AG10803 (cell line): ENCODE data around the gene FGFR2.

Experiments
- DNase-seq: peaks from one replicate; pipeline ENCODE4 v3.0.0; 2010; ENCODE audit warnings: low read depth
- H3K4me3 ChIP-seq: 2 replicates; pipeline ENCODE4 v1.5.1; 2011; ENCODE audit warnings: mild to moderate bottlenecking, low read length, control low read depth
- TF ChIP-seq, protein P1 (sequence below): conservative IDR thresholded peaks from 2 replicates; pipeline ENCODE4 v1.5.1; 2011; ENCODE audit warnings: mild to moderate bottlenecking, low read length, control low read depth, inconsistent platforms

FGFR2 gene

DNA sequence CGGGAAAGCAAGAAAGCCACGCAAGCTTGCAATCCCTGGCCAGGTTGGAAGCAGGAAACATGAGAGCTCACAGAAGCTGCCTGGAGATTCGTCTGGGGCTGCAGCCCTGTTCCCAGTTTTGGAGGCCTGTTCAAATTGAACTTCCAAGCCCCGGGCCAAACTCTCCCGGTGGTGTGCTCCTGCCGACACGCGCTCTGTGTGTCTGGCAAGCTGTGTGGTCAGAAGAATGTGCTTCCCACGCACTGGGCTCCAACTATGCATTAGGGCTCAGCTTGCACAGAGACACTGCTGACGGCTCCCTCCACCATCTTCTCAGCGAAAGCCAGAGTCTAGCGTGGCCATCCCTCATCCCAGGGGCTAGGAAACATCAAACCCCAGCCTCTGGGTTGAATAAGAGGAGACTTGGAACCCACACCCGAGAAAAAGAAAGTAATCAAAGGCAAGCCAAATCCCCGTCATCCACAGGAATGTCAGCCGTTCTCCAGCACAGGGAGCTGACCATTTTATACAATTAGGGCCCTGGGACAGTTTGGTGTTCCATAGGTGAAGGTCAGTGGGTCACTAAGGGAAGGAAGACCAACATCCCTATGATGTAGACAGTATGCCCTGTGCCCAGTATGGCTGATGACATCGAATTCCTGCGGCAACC is 107.2 kb downstream of the FGFR2 start:
- no peak overlapping the region for H3K4me3 ChIP-seq
- TF ChIP-seq, protein P1, sequence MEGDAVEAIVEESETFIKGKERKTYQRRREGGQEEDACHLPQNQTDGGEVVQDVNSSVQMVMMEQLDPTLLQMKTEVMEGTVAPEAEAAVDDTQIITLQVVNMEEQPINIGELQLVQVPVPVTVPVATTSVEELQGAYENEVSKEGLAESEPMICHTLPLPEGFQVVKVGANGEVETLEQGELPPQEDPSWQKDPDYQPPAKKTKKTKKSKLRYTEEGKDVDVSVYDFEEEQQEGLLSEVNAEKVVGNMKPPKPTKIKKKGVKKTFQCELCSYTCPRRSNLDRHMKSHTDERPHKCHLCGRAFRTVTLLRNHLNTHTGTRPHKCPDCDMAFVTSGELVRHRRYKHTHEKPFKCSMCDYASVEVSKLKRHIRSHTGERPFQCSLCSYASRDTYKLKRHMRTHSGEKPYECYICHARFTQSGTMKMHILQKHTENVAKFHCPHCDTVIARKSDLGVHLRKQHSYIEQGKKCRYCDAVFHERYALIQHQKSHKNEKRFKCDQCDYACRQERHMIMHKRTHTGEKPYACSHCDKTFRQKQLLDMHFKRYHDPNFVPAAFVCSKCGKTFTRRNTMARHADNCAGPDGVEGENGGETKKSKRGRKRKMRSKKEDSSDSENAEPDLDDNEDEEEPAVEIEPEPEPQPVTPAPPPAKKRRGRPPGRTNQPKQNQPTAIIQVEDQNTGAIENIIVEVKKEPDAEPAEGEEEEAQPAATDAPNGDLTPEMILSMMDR: no peak
- peak; percentile 13 for DNase-seq

DNA sequence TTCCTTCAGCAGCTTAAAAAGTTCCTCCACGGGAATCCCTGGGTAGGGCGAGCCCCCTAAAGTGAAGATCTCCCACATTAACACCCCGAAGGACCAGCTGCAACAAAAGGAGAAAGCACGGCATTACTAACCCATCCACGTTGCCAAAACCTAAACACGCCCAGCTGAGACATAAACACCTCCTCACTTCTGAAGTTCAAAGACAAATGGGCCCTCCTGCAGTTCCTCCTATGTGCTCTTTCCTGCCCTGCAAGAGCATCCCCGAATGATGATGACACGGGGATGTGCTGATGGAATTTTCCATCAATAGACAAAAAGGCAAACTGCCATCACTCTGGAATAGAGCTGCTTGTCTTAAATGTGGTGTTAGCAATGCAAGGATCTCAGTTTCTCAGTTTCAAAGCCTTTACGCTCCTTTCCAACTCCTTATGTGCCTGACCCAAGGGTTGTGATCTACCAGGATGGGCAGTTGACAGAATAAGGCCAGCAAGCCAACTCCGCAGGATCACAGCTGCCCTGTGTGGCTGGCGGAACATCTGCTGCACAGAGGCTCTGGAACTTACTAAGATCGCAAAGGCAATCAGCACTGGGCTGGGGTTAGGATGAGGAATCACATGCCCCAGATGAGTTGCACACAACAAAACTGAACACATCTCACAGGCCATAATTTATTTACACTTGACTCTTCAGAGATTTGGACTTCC is 112.7 kb downstream of the FGFR2 start:
- H3K4me3 ChIP-seq: no peak overlapping the region
- no peak for DNase-seq
- TF ChIP-seq, protein P1: no peak

DNA sequence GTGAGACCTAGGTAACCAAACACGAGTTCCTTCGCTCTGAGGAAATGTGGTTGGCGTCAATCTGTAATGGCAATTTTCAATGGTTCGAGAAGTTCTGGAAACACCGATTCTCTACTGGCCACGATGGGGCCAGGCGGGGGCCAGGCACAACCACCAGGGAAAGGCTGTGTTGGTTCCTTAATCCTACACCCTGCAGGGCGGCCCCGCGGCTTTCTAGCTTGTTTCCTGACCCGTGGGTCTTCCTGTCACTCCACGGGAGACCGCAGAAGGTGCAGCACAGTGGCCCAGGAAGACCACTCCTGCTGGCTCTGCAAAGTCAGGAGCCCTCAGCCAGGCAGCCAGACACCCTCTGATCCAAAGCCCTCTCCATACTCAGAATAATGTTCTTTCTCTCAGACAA is 113.4 kb downstream of the FGFR2 start:
- no peak for DNase-seq
- TF ChIP-seq, protein P1: no peak
- H3K4me3 ChIP-seq: no peak overlapping the region

DNA sequence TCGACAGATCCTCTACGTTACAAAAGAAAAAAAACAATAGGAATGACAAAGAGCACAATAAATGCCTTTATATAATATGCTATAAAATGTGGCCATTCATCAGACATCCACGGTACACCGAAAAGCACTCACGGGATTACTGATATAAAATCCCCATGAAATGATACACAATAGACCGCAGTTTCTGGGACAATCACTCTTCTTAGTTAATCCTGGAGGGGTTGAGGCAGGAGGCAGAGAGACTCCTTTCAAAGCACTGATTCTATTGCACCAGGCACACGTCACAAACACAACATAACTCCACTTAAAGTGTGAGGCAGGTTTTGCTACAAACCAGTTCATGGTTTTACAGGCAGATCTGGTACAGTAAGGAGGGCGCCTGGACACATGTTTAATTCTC is 113.8 kb downstream of the FGFR2 start:
- TF ChIP-seq, protein P1: no peak
- no peak for DNase-seq
- H3K4me3 ChIP-seq: no peak overlapping the region

DNA sequence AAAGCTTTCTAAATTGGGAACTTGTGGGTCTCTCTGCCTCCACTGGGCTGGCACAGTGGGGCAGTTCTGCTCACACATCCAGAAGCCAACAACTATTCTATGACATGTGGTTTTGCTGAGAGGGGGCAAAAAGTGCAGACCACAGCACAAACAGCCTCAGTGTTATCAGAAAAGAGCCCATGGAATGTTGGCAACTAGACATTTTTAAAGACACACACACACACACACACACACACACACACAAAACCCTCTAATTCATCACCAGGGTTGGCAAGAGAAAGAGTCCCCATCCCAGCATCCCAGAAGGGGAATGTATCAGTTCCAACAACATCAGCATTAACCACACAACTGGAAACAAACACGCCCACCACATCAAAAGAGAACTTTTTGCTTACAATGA is 117.1 kb downstream of the FGFR2 start:
- H3K4me3 ChIP-seq: no peak overlapping the region
- TF ChIP-seq, protein P1: no peak
- peak; percentile 6 for DNase-seq

DNA sequence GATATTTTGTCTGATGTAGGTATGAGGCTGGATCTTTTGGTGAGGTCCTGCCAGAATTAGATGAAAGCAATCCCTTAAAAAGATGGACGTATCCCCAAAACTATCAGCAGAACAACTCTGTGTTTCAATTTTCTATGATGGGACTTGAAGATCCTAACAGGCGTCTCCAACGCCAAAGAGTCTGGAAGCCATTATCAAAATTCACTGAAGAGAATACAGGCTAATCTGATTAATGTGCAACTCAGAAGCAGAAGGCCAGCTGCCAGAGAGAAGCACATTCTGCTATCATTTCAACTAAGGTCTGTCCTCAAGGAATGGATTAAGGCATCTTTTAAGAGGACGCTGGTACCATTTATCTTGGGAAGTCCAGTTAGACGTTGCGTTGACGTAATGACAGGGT is 119.7 kb downstream of the FGFR2 start:
- H3K4me3 ChIP-seq: no peak overlapping the region
- TF ChIP-seq, protein P1: no peak
- no peak for DNase-seq
